NCI-H1092 (cell line): Measurements from ENCODE around the gene LIPA.
"Not testable (repeated sequence)": the region's sequence is repeated elsewhere in the genome, so short reads cannot be mapped to it uniquely, and the experiment has no call there.

Source experiments
- DNase-seq: peaks from one replicate; lab custom pipeline; 2025; lab: John Stamatoyannopoulos, UW

LIPA gene

DNA sequence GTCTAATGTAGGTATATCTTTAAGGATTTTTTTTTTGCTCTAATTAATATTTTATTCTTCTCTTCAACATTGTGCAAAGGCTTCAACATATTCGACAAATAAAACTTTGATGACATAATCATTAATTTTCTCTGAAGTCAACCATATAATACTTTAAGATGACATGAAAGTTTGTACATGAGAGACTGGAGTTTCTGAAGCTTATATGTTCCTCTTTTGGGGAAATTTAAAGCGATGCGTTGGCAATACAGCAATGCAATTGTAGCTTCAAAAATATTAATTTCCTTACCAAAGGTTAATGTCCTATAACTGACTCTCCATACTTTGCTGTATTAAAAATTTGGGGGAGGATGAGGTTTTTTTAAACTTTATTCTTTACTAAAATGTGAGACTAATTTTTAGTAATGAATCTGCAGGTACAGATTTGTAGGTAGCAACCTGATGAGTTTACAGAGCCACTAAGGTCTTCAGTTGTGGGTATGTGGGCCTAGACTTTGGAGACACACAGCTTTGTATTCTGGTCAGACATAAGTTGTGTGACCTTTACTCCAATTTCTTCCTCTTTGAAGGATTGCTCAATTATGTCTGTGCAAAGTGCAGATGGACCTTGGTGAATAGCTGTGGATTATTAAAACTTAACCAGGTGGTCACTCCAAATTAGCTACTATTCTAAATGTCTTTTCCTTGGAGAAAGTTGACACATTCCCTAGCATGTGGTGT, 18.0 kb upstream of the LIPA start:
- no peak for DNase-seq

DNA sequence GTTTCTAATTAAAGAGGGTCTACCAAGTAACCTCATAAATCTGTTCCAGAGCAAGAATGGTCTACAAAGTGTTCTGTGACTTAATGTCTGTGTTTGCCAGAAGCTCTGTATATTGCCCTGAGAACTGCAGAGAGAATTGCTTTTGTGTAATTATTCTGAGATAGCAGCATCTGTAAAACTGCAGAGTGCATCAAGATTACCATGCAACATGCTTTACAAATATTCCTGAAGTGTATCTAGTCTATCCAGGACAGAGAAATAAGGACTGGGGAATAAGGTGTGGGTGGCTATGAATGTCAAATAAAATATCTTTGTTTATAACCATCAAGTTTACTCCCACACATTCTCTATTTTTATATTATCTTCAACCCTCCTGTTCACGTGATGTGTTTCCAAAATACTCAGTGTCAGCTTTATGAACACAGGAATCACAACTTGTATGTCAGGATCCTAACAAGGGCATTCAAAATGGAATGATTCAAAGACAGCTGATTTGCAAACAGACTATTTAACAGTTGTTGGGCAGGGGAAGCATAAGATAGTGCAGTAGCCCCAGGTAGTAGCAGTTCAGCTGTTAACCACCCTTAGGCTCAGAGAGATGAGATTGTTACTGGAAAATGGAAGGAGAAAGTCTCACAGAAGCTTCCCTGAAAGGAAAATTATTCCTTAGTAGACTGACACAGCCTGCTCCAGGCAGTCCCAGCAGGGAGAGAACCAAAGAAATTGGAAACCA, 15.3 kb upstream of the LIPA start:
- no peak for DNase-seq

GRCh38 chr10:89263531-89263930, 12.0 kb upstream of the LIPA start:
- DNase-seq, result no peak

GRCh38 chr10:89263091-89263490, 11.5 kb upstream of the LIPA start:
- no peak for DNase-seq

GRCh38 chr10:89262086-89263051, 10.8 kb upstream of the LIPA start:
- no peak for DNase-seq

- DNase-seq, result no peak
These were observed 7.3 kb upstream of the LIPA start for GRCh38 chr10:89258881-89259280.

GRCh38 chr10:89257581-89257980, 6.0 kb upstream of the LIPA start:
- no peak for DNase-seq

DNA sequence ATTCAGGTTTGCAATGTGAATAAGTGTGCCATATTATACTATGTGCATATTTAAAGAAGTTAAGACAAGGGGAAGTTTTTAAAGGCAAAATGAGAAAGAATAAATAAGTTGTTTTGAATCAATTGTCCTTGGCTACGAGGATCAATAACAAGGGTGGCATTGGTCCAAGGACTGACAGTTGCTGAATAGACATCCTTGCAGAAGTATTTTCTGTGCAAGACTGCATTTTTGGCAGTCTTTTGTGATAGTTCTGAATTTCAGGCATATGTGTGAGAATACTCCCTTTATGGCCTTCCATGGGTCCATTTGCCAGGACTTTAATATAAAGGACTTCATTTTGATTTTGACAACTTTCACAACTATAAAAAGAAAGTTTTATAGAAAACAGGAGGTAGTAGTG, 5.4 kb upstream of the LIPA start:
- DNase-seq, result no peak

GRCh38 chr10:89256340-89256739, 4.8 kb upstream of the LIPA start:
- no peak for DNase-seq

DNA sequence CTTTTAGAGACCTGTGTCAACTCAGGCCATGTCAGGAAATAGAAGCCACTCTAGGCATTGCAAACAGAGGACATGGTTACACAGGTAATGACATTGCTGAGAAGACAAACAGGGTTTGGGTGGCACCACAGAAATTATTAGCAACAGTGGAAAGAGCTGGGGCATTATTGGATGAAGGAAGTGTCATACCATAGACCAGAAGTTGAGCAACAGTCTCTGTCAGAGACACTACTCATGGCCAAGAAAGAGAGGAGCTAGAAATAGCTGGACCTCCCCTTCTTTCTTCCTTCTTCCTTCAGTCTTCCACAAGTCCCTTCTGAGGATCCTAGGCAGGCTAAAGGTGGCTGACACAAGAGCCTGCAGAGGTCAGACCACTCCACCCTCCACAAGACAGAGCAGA, 4.2 kb upstream of the LIPA start:
- no peak for DNase-seq

DNA sequence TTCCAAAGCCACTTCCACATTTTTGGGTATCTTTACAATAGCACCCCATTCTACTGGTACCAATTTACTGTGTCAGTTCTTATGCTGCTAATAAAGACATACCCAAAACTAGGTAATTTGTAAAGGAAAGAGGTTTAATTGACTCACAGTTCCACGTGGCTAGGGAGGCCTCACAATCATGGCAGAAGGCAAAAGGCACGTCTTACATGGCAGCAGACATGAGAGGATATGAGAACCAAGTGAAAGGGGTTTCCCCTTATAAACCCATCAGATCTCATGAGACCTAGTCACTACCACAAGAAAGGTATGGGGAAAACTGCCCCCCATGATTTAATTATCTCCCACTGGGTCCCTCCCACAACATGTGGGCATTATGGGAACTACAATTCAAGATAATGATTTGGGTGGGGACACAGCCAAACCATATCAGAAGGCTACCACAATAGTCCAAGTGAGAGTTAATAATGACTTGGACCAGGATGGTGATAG, 3.6 kb upstream of the LIPA start:
- DNase-seq, result not testable (repeated sequence)

DNA sequence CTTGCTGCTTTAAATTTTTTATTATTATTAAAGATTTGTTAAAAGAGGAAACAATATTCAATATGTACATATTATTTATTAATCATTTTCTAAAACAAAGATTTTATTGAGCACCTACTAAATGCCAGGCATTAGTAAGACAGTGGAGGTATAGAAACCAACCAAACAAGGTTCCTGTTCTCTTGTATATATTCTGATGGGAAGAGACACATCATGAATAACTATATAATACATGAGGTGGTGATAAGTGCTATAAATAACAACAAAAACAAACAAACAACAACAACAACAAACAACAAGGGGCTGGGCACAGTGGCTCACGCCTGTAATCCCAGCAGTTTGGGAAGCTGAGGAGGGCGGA, 630 bp upstream of the LIPA start:
- no peak for DNase-seq

DNA sequence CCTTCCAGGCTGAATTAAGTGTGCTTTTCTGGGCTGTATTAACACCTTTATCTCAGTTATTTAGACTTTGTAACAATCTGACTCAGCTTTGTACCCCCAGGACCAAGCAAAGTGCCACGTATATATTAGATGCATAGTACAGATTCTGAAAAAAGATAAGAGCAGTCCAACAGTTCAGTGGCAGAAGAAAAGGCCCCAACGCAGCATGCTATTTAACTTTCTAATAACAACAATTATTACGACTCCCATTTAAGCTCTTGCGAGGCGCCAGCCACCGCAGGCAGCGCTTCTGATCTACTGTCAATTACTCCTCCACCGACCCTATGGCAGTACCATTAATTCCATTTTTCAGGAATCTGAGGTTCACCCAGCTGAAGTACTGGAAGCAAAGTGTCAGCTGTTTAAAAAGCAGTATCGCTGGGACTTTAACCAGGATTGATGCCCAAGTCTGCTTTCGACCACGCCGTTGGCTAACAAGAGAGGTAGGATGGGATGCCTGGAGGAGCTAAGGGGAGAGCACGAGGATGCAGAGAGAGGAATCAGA, 638 bp downstream of the LIPA start:
- DNase-seq, result no peak

DNA sequence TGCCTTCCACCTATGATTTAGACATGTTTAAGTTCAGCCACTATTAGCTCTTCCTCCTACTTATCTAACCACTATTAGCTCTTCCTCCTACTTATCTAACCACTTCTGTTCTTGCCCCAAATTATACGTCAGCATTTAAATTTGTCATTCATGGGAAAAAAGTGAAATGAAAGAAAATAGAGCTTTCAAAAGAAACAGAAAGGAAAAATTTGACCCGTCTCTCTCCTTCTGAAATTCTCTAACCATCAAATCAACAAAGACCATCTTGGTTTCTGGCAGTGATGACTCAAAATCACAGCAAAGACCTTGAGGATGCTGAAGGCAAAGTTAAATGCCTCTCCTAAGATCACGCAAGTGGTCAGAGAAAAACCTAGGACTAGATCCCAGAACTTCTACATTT, 2.6 kb downstream of the LIPA start:
- DNase-seq, result no peak

- not testable (repeated sequence) for DNase-seq
These were observed 4.0 kb downstream of the LIPA start for GRCh38 chr10:89247623-89248022.

- no peak for DNase-seq
These were observed 5.8 kb downstream of the LIPA start for GRCh38 chr10:89245802-89246201.

GRCh38 chr10:89242840-89243568, 8.6 kb downstream of the LIPA start:
- DNase-seq, result no peak

- DNase-seq, result no peak
These were observed 9.3 kb downstream of the LIPA start for GRCh38 chr10:89242345-89242684.

GRCh38 chr10:89241486-89242344, 9.9 kb downstream of the LIPA start:
- no peak for DNase-seq

DNA sequence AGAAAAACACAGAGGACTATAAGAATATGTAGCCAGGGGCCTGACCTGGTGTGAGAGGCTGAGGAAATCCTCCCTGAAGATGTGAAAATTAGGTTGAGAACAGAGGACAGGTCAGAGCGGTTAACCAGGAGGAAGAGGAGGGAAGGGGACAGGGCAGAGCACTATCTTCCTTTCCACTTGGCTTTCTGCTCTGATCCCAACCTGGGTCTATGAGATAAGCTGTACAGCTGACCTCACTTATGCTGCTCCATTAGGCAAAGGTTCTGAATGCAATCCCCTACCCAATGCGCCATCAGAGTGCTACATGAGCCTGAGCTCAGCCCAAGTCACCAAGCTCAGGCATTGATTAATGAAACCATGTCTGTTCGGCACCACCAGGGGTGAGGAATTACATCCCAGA, 10.5 kb downstream of the LIPA start:
- no peak for DNase-seq

- DNase-seq, result no peak
These were observed 11.1 kb downstream of the LIPA start for GRCh38 chr10:89240519-89240918.
